Activated CD4-positive, alpha-beta T cell treated with anti-CD3 and anti-CD28 coated beads for 36 hours (primary cell): ENCODE results near the gene HMGXB4. TPM values are rescaled to one million over a fixed set of nuclear protein-coding genes. Genes with fewer than 3 reads are reported as not detected.
A peak's percentile ranks its signal among the peaks of the same experiment; 100 is the strongest.

Experiments used
- ATAC-seq: fragments of 200-7000 bp; cut with Tn5 transposase; one replicate; pipeline ENCODE4 v1.10.0; 2021; ENCODE audit warnings: mild to moderate bottlenecking, moderate library complexity
- CTCF ChIA-PET: fragments of 350-600 bp; sonication (Branson Sonifier 250); formaldehyde crosslinking; loops from one replicate; lab custom pipeline; 2021; ENCODE audit warnings: antibody characterized with exemption; lab: Charles Lee
- POLR2A ChIA-PET: fragments of 350-600 bp; sonication (Branson Sonifier 250); formaldehyde crosslinking; loops from one replicate; lab custom pipeline; 2021; ENCODE audit warnings: antibody characterized with exemption, inconsistent platforms; lab: Charles Lee
- DNase-seq: peaks from one replicate; pipeline ENCODE4 v3.0.0-alpha.2; 2020
- H3K27ac Mint-ChIP-seq: one replicate; pipeline ENCODE4 v1.8.0; 2021; ENCODE audit warnings: mixed read lengths
- H3K27me3 Mint-ChIP-seq: one replicate; pipeline ENCODE4 v1.8.0; 2021; ENCODE audit warnings: mixed read lengths
- H3K36me3 Mint-ChIP-seq: one replicate; pipeline ENCODE4 v1.8.0; 2021; ENCODE audit warnings: low read depth, mixed read lengths
- H3K4me1 Mint-ChIP-seq: one replicate; pipeline ENCODE4 v1.8.0; 2021; ENCODE audit warnings: mixed read lengths
- H3K4me3 Mint-ChIP-seq: one replicate; pipeline ENCODE4 v1.8.0; 2021; ENCODE audit warnings: mild to moderate bottlenecking, moderate library complexity, mixed read lengths
- H3K9me3 Mint-ChIP-seq: one replicate; pipeline ENCODE4 v1.8.0; 2021; ENCODE audit warnings: low read depth, mixed read lengths
- intact Hi-C, 2 experiments: fragments of 100-400 bp; cut with DNase I in 1 of 2; cut with micrococcal nuclease in 1 of 2; formaldehyde crosslinking; loops; one replicate each; pipeline versions ENCODE4 v1.14.2 to v1.15.1; 2022 to 2024; cut with DNase I, micrococcal nuclease
- microRNA-seq: library from miRNA; unstranded; fragments of <30 nt; microRNA quantifications from one replicate; pipeline ENCODE4 v1.2.0, GENCODE V29; 2021; ENCODE audit warnings: borderline replicate concordance
- total RNA-seq, 2 experiments: library from RNA; stranded (reverse); gene quantifications; one replicate each; pipeline ENCODE4 v1.2.3, GENCODE V29; 2021

The HMGXB4 gene
- total RNA-seq, 2 experiments from 2014 or later, result 36.8 to 37.6 TPM

- Mint-ChIP-seq H3K4me3 (no peak overlapping the region), H3K27me3 (no peaks in the 10 kb centered on the region), H3K36me3 (peaks cover 26% of the 10 kb centered on the region), H3K27ac (peak overlapping the region; percentile 37), H3K4me1 (peaks cover 14% of the 10 kb centered on the region), H3K9me3 (no peaks in the 10 kb centered on the region)
- POLR2A ChIA-PET, result no interaction called here
- CTCF ChIA-PET, result interaction anchor here (0.6 to 0.7 kb wide), 2 partner anchors 9 to 556 kb away, joined by 3 read pairs; no protein-coding TSS in a partner anchor
- intact Hi-C loops, result loop anchor here in 1 of 2 experiments (10.0 kb wide), 1 partner anchor 83 kb away; the partner anchor contains the start of gene HMGXB4
- DNase-seq (peak; percentile 37), ATAC-seq (no peak)
Measured at GRCh38 chr22:35337932-35338331, 80.6 kb downstream of the HMGXB4 start.

GRCh38 chr22:35341090-35341874, 84.0 kb downstream of the HMGXB4 start:
- no peaks in the 10 kb centered on the region for H3K27me3 Mint-ChIP-seq
- ChIA-PET POLR2A (no interaction called here), CTCF (interaction anchor here (1.6 kb wide), 1 partner anchor 10 kb away, joined by 4 read pairs; no protein-coding TSS in a partner anchor)
- H3K36me3 Mint-ChIP-seq, result peaks cover 18% of the 10 kb centered on the region
- H3K4me1 Mint-ChIP-seq, result no peaks in the 10 kb centered on the region
- ATAC-seq, result no peak
- H3K9me3 Mint-ChIP-seq, result no peaks in the 10 kb centered on the region
- intact Hi-C loops, result no loop called here
- H3K27ac Mint-ChIP-seq, result no peak overlapping the region
- DNase-seq, result no peak
- H3K4me3 Mint-ChIP-seq, result no peak overlapping the region

- Mint-ChIP-seq H3K4me3 (no peak overlapping the region), H3K36me3 (peaks cover 18% of the 10 kb centered on the region), H3K9me3 (no peaks in the 10 kb centered on the region), H3K4me1 (no peaks in the 10 kb centered on the region), H3K27me3 (no peaks in the 10 kb centered on the region), H3K27ac (no peak overlapping the region)
- ATAC-seq, result no peak
- CTCF ChIA-PET, result interaction anchor here (1.6 kb wide), 1 partner anchor 9 kb away, joined by 4 read pairs; no protein-coding TSS in a partner anchor
- intact Hi-C loops, result no loop called here
- POLR2A ChIA-PET, result no interaction called here
- no peak for DNase-seq
Measured at GRCh38 chr22:35342390-35342789, 85.1 kb downstream of the HMGXB4 start.

GRCh38 chr22:35343664-35344550, 86.6 kb downstream of the HMGXB4 start:
- no peak for ATAC-seq
- H3K4me1 Mint-ChIP-seq, result no peaks in the 10 kb centered on the region
- intact Hi-C loops, result no loop called here
- CTCF ChIA-PET, result no interaction called here
- DNase-seq, result no peak
- no peak overlapping the region for H3K27ac Mint-ChIP-seq
- POLR2A ChIA-PET, result interaction anchor here (0.7 kb wide), 1 partner anchor 53 kb away, joined by 4 read pairs; no protein-coding TSS in a partner anchor
- H3K36me3 Mint-ChIP-seq, result peaks cover 14% of the 10 kb centered on the region
- H3K9me3 Mint-ChIP-seq, result no peaks in the 10 kb centered on the region
- no peak overlapping the region for H3K4me3 Mint-ChIP-seq
- H3K27me3 Mint-ChIP-seq, result no peaks in the 10 kb centered on the region

- intact Hi-C loops, result no loop called here
- CTCF ChIA-PET, result interaction anchor here (0.6 kb wide), 1 partner anchor 290 kb away, joined by 3 read pairs; no protein-coding TSS in a partner anchor
- Mint-ChIP-seq H3K27ac (no peak overlapping the region), H3K36me3 (peaks cover 11% of the 10 kb centered on the region), H3K27me3 (no peaks in the 10 kb centered on the region), H3K9me3 (no peaks in the 10 kb centered on the region), H3K4me1 (no peaks in the 10 kb centered on the region), H3K4me3 (no peak overlapping the region)
- ATAC-seq (no peak), DNase-seq (no peak)
- POLR2A ChIA-PET, result interaction anchor here (0.7 kb wide), 1 partner anchor 52 kb away, joined by 4 read pairs; no protein-coding TSS in a partner anchor
Measured at GRCh38 chr22:35344956-35345690, 87.8 kb downstream of the HMGXB4 start.

Small RNA genes within 50 kb of the gene (microRNA-seq; reads per million reads assigned to microRNA genes)
- gene MIR3909, result 3.2 reads per million
- not detected for gene MIR6069

Other genes starting within 250 kb of the HMGXB4 start
- not detected for gene ISX, start 191.3 kb upstream of the HMGXB4 start, total RNA-seq
- 10 to 100 TPM; 23.7 to 29.5 TPM for gene TOM1, start 42.4 kb downstream of the HMGXB4 start, total RNA-seq
- gene HMOX1, start 123.6 kb downstream of the HMGXB4 start, total RNA-seq, result under 1 TPM; 0.30 to 0.61 TPM
- gene MCM5, start 142.6 kb downstream of the HMGXB4 start, total RNA-seq, result 100 to 1,000 TPM; 291 to 382 TPM